Liver (tissue), 9 donors: Measurements from ENCODE around the gene OR10A5. TPM values are rescaled to one million over a fixed set of nuclear protein-coding genes. Genes with fewer than 3 reads are reported as not detected.

ENCODE experiments used
- DNase-seq: peaks from one replicate; pipeline ENCODE4 v3.0.0-alpha.2; 2017; ENCODE audit warnings: low spot score
- H3K27ac ChIP-seq, 2 donors: one replicate each; pipeline ENCODE4 v1.7.0; 2013; ENCODE audit warnings: inconsistent platforms in 2 of 2, low read length in 2 of 2, control low read depth in 1 of 2, low read depth in 1 of 2, mild to moderate bottlenecking in 1 of 2
- H3K27me3 ChIP-seq, 4 donors: one replicate each; pipeline versions ENCODE4 v1.6.1 to v1.7.0; 2013; ENCODE audit warnings: low read length in 3 of 4, inconsistent platforms in 1 of 4, mild to moderate bottlenecking in 1 of 4, moderate library complexity in 1 of 4; ENCODE audit not compliant: control insufficient read depth in 4 of 4, insufficient read depth in 4 of 4
- H3K36me3 ChIP-seq, 4 donors: one replicate each; pipeline versions ENCODE4 v1.6.1 to v1.7.0; 2013; ENCODE audit warnings: low read length in 3 of 4, mild to moderate bottlenecking in 3 of 4, low read depth in 1 of 4, moderate library complexity in 1 of 4; ENCODE audit not compliant: control insufficient read depth in 4 of 4, insufficient read depth in 3 of 4
- H3K4me1 ChIP-seq, 4 donors: one replicate each; pipeline versions ENCODE4 v1.6.1 to v1.7.0; 2013; ENCODE audit warnings: low read length in 3 of 4, mild to moderate bottlenecking in 3 of 4, moderate library complexity in 1 of 4; ENCODE audit not compliant: control insufficient read depth in 4 of 4, insufficient read depth in 4 of 4
- H3K4me3 ChIP-seq, 3 donors: one replicate each; pipeline versions ENCODE4 v1.6.1 to v1.7.0; 2013; ENCODE audit warnings: low read length in 3 of 3, control low read depth in 1 of 3, low read depth in 1 of 3, mild to moderate bottlenecking in 1 of 3
- H3K9ac ChIP-seq, 2 donors: one replicate each; pipeline ENCODE4 v1.7.0; 2013; ENCODE audit warnings: low read length in 2 of 2, mild to moderate bottlenecking in 2 of 2, moderate library complexity in 2 of 2, control low read depth in 1 of 2, low read depth in 1 of 2
- H3K9me3 ChIP-seq, 4 donors: one replicate each; pipeline versions ENCODE4 v1.6.1 to v1.7.0; 2013; ENCODE audit warnings: low read length in 3 of 4; ENCODE audit not compliant: control insufficient read depth in 4 of 4
- FOXA1 ChIP-seq: IDR thresholded peaks from 2 replicates; pipeline ENCODE4 v1.6.1; 2016; ENCODE audit warnings: antibody characterized with exemption
- HNF4A ChIP-seq, 2 donors: conservative IDR thresholded peaks; 2 replicates each; pipeline ENCODE4 v1.6.1; 2016; ENCODE audit warnings: antibody characterized with exemption in 2 of 2, mild to moderate bottlenecking in 2 of 2
- NR2F2 ChIP-seq: IDR thresholded peaks from 2 replicates; pipeline ENCODE4 v1.6.1; 2016; ENCODE audit warnings: antibody characterized with exemption
- RAD21 ChIP-seq, 2 donors: IDR thresholded peaks; 2 replicates each; pipeline ENCODE4 v1.6.1; 2016; ENCODE audit warnings: antibody characterized with exemption in 2 of 2, mild to moderate bottlenecking in 2 of 2
- SP1 ChIP-seq: IDR thresholded peaks from 2 replicates; pipeline ENCODE4 v1.6.1; 2018; ENCODE audit warnings: antibody characterized with exemption, mild to moderate bottlenecking
- YY1 ChIP-seq: IDR thresholded peaks from 2 replicates; pipeline ENCODE4 v1.6.1; 2016; ENCODE audit warnings: antibody characterized with exemption, mild to moderate bottlenecking
- WGBS: extraction: QIAGEN DNeasy Blood & Tissue Kit; methylation state at CpG from one replicate; pipeline ENCODE4 v1.1.7; 2013; 5-methylcytosine and 5-hydroxymethylcytosine counted together
- polyA plus RNA-seq, 2 donors: library from polyadenylated mRNA; stranded (reverse) in 1 of 2; unstranded in 1 of 2; fragments of 200-250 nt in 1 of 2; fragments of >200 nt in 1 of 2; fragmentation: Nextera tagmentation in 1 of 2; extraction: Ambion mirVana in 1 of 2; gene quantifications; one replicate each; pipeline versions ENCODE4 v1.2.1 to v1.2.3, GENCODE V29; 2013 to 2015
- total RNA-seq, 2 donors: library from RNA; depleted of rRNA; stranded (reverse); fragments of >200 nt; gene quantifications; one replicate each; pipeline ENCODE4 v1.2.3, GENCODE V29; 2014
- TF ChIP-seq, protein P1 (sequence below): fragments of 150-350 bp; IDR thresholded peaks from 2 replicates; pipeline ENCODE4 v1.5.1; 2017; ENCODE audit warnings: improper control_type of control experiment, low read depth, low read length; ENCODE audit not compliant: missing input control
- TF ChIP-seq, protein P2 (sequence below): IDR thresholded peaks from 2 replicates; pipeline ENCODE4 v1.6.1; 2016; ENCODE audit warnings: antibody characterized with exemption, mild to moderate bottlenecking
- TF ChIP-seq, protein P3 (sequence below): IDR thresholded peaks from 2 replicates; pipeline ENCODE4 v1.6.1; 2016; ENCODE audit warnings: antibody characterized with exemption
- TF ChIP-seq, protein P4 (sequence below): IDR thresholded peaks from 2 replicates; pipeline ENCODE4 v1.6.1; 2016; ENCODE audit warnings: antibody characterized with exemption
- donor health status: healthy.
- donor health status: healthy.
- donor health status: healthy.
- donor health status: healthy.
- donor health status: healthy.

Gene OR10A5
- total and polyA plus RNA-seq, 4 donors = not detected

DNA sequence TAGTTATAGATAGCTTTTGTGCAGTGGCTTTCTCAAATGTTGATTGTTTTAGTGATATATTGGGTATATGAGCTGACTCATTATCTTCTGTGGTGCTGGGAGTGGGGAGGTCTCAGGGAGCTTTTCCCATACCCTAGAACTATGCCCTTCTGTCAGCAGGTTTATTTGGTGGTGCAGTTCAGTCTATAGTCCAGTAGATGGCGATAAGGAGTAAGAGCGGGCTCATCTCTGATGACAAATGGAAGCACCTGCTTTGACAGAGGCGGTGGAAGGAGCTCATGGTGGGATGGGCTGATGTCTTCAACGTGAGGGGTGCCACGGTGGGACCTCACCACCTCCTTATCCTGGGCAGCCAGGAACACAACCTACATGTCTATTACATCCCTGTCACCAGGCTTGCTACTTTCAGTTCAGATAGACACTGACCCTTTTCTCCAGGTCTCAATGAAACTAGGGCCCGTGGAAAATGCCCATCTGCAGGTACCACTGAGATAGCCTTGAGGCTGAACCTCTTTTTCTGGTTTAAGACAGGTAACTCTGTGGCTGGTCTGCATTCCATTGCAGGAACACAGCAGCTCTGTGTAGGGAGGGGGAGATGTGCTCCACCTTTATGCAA, 33.0 kb upstream of the OR10A5 start:
- Histone ChIP-seq H3K4me3 (no peak overlapping the region), H3K36me3 (no peaks in the 10 kb centered on the region), H3K27me3 (no peaks in the 10 kb centered on the region), H3K27ac (no peak overlapping the region), H3K9me3 (no peaks in the 10 kb centered on the region), H3K4me1 (no peaks in the 10 kb centered on the region), H3K9ac (no peak overlapping the region)
- no peak for DNase-seq
- 16% methylated on average over 6 of the region's 6 CpGs for WGBS
- TF ChIP-seq, protein P1, sequence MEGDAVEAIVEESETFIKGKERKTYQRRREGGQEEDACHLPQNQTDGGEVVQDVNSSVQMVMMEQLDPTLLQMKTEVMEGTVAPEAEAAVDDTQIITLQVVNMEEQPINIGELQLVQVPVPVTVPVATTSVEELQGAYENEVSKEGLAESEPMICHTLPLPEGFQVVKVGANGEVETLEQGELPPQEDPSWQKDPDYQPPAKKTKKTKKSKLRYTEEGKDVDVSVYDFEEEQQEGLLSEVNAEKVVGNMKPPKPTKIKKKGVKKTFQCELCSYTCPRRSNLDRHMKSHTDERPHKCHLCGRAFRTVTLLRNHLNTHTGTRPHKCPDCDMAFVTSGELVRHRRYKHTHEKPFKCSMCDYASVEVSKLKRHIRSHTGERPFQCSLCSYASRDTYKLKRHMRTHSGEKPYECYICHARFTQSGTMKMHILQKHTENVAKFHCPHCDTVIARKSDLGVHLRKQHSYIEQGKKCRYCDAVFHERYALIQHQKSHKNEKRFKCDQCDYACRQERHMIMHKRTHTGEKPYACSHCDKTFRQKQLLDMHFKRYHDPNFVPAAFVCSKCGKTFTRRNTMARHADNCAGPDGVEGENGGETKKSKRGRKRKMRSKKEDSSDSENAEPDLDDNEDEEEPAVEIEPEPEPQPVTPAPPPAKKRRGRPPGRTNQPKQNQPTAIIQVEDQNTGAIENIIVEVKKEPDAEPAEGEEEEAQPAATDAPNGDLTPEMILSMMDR = peak; percentile 82
- TF ChIP-seq RAD21 (IDR thresholded peaks at IDR 0.05) (peak; percentile 62 to 77), NR2F2 (no peak), YY1 (no peak)

DNA sequence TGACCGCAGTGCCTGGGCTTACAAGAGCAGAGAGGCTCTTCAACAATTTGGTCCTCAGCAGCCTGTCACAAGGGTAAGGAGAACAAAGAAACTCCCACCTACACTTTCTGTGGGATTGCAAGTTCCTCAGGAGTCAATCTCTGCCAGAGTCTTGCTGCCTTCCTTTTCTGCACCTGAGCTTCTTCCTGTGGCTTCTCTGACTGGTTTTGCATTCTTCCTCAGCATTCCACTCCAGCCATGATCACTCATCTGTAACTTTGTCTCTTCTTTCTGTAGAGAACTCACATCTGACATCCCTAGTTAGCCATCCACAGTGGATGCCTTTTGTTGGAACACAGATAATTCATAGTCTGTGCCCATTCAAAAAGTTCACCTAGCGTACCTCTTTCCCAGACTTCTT, 31.8 kb upstream of the OR10A5 start:
- TF ChIP-seq, protein P2, sequence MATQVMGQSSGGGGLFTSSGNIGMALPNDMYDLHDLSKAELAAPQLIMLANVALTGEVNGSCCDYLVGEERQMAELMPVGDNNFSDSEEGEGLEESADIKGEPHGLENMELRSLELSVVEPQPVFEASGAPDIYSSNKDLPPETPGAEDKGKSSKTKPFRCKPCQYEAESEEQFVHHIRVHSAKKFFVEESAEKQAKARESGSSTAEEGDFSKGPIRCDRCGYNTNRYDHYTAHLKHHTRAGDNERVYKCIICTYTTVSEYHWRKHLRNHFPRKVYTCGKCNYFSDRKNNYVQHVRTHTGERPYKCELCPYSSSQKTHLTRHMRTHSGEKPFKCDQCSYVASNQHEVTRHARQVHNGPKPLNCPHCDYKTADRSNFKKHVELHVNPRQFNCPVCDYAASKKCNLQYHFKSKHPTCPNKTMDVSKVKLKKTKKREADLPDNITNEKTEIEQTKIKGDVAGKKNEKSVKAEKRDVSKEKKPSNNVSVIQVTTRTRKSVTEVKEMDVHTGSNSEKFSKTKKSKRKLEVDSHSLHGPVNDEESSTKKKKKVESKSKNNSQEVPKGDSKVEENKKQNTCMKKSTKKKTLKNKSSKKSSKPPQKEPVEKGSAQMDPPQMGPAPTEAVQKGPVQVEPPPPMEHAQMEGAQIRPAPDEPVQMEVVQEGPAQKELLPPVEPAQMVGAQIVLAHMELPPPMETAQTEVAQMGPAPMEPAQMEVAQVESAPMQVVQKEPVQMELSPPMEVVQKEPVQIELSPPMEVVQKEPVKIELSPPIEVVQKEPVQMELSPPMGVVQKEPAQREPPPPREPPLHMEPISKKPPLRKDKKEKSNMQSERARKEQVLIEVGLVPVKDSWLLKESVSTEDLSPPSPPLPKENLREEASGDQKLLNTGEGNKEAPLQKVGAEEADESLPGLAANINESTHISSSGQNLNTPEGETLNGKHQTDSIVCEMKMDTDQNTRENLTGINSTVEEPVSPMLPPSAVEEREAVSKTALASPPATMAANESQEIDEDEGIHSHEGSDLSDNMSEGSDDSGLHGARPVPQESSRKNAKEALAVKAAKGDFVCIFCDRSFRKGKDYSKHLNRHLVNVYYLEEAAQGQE = no peak
- TF ChIP-seq FOXA1 (no peak), SP1 (no peak), HNF4A (conservative IDR thresholded peaks at IDR 0.05) (no peak)
- TF ChIP-seq, protein P3, sequence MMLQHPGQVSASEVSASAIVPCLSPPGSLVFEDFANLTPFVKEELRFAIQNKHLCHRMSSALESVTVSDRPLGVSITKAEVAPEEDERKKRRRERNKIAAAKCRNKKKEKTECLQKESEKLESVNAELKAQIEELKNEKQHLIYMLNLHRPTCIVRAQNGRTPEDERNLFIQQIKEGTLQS = no peak
- TF ChIP-seq, protein P1 = no peak
- TF ChIP-seq, protein P4, sequence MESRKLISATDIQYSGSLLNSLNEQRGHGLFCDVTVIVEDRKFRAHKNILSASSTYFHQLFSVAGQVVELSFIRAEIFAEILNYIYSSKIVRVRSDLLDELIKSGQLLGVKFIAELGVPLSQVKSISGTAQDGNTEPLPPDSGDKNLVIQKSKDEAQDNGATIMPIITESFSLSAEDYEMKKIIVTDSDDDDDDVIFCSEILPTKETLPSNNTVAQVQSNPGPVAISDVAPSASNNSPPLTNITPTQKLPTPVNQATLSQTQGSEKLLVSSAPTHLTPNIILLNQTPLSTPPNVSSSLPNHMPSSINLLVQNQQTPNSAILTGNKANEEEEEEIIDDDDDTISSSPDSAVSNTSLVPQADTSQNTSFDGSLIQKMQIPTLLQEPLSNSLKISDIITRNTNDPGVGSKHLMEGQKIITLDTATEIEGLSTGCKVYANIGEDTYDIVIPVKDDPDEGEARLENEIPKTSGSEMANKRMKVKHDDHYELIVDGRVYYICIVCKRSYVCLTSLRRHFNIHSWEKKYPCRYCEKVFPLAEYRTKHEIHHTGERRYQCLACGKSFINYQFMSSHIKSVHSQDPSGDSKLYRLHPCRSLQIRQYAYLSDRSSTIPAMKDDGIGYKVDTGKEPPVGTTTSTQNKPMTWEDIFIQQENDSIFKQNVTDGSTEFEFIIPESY = no peak
- H3K27ac ChIP-seq = no peak overlapping the region
- H3K36me3 ChIP-seq = no peaks in the 10 kb centered on the region
- H3K4me3 ChIP-seq = no peak overlapping the region
- 63% methylated on average over 2 of the region's 2 CpGs for WGBS
- no peaks in the 10 kb centered on the region for H3K27me3 ChIP-seq
- no peak overlapping the region for H3K9ac ChIP-seq
- H3K9me3 ChIP-seq = no peaks in the 10 kb centered on the region
- no peaks in the 10 kb centered on the region for H3K4me1 ChIP-seq
- DNase-seq = no peak
